K562 (cell line): ENCODE data around the gene PACSIN1. TPM values are rescaled to one million over a fixed set of nuclear protein-coding genes. Genes with fewer than 3 reads are reported as not detected.

Experiments used
- ARID1B ChIP-seq: fragments of 450-650 bp; IDR thresholded peaks from 2 replicates; pipeline ENCODE4 v1.6.1; 2016; ENCODE audit warnings: antibody characterized with exemption, mild to moderate bottlenecking, inconsistent platforms
- FOXM1 ChIP-seq, 2 experiments: fragments of 450-650 bp in 1 of 2; sonication (generic) in 1 of 2; formaldehyde crosslinking in 1 of 2; IDR thresholded peaks; 2 replicates each; pipeline versions ENCODE4 v1.6.1 to v1.9.0; 2017 to 2022; ENCODE audit warnings: low read depth in 2 of 2, mild to moderate bottlenecking in 2 of 2, missing genetic modification reagents in 1 of 2, moderate library complexity in 1 of 2
- HNRNPH1 ChIP-seq: fragments of 200-400 bp; formaldehyde crosslinking; optimal IDR thresholded peaks from 2 replicates; pipeline ENCODE3; 2017; ENCODE audit warnings: low read depth, mild to moderate bottlenecking, low read length, moderate library complexity
- IFI16 ChIP-seq: fragments of 250-450 bp; sonication (Bioruptor Pico); IDR thresholded peaks from 2 replicates; pipeline ENCODE4 v2.1.2; 2022; ENCODE audit warnings: mild to moderate bottlenecking, inconsistent platforms
- MGA ChIP-seq: fragments of 450-650 bp; IDR thresholded peaks from 2 replicates; pipeline ENCODE4 v1.6.1; 2016; ENCODE audit warnings: mild to moderate bottlenecking, moderate library complexity
- NFATC3 ChIP-seq: fragments of 450-650 bp; IDR thresholded peaks from 2 replicates; pipeline ENCODE4 v1.6.1; 2017; ENCODE audit warnings: mild to moderate bottlenecking
- PCBP2 ChIP-seq: fragments of 200-400 bp; formaldehyde crosslinking; IDR thresholded peaks from 2 replicates; pipeline ENCODE4 v1.6.1; 2018; ENCODE audit warnings: low read length, low read depth, mild to moderate bottlenecking, moderate library complexity; ENCODE audit not compliant: poor library complexity, severe bottlenecking
- SOX6 ChIP-seq: fragments of 450-650 bp; IDR thresholded peaks from 2 replicates; pipeline ENCODE4 v1.6.1; 2014; ENCODE audit warnings: mild to moderate bottlenecking
- SP1 ChIP-seq: sonication (generic); formaldehyde crosslinking; IDR thresholded peaks from 2 replicates; pipeline ENCODE4 v1.8.1; 2022; ENCODE audit warnings: mild to moderate bottlenecking, missing genetic modification reagents
- TCF3 ChIP-seq: sonication (generic); formaldehyde crosslinking; IDR thresholded peaks from 2 replicates; pipeline ENCODE4 v1.4.0; 2020; ENCODE audit warnings: mild to moderate bottlenecking, missing genetic modification reagents
- THAP7 ChIP-seq: fragments of 250-450 bp; sonication (Bioruptor Pico); IDR thresholded peaks from 2 replicates; pipeline ENCODE4 v1.5.0; 2021
- polyA plus RNA-seq, 8 experiments: library from polyadenylated mRNA; depleted of rRNA in 4 of 8; stranded (reverse) in 5 of 8; unstranded in 3 of 8; fragments of >200 nt; fragmentation: Nextera tagmentation in 2 of 8; fragmentation: Illumina TruSeq in 1 of 8; extraction: Ambion mirVana in 2 of 8; extraction: Trizol in 1 of 8; gene quantifications; 2 replicates each; pipeline versions ENCODE4 v1.2.1 to v1.2.3, GENCODE V29; 2011 to 2014; ENCODE audit warnings: inconsistent platforms in 1 of 8, missing spikeins in 1 of 8
- total RNA-seq, 7 experiments: library from RNA; depleted of rRNA in 6 of 7; stranded (reverse); fragments of >200 nt in 6 of 7; fragmentation: Illumina TruSeq in 2 of 7; extraction: Trizol in 2 of 7; gene quantifications; 2 replicates each; pipeline versions ENCODE4 v1.2.1 to v1.2.3, GENCODE V29; 2011 to 2021; ENCODE audit warnings: low replicate concordance in 1 of 7

Gene PACSIN1
- total and polyA plus RNA-seq, 9 of the 15 experiments (the other 6 are each of a cell fraction or from before 2014, with no cell fraction given), result 0.01 to 1.7 (median 0.45) TPM

GRCh38 chr6:34425498-34426410, 40.1 kb upstream of the PACSIN1 start, which contains the start of gene RPS10 (continued):
- TF ChIP-seq SOX6 (peak; percentile 64), FOXM1 (IDR thresholded peaks at IDR 0.05; ENCODE audit: low read depth) (no peak), FOXM1 (CRISPR knock-in tag; IDR thresholded peaks at IDR 0.05; ENCODE audit: low read depth) (peak; percentile 58), MGA (peak; percentile 39; the same call in 1 of the 2 replicates), ARID1B (peak; percentile 45; the same call in 1 of the 2 replicates), PCBP2 (no peak), HNRNPH1 (no peak), SP1 (CRISPR knock-in tag) (peak; percentile 89), NFATC3 (0 out of 2 replicates have a peak, but pooled peaks have one; percentile 27), THAP7 (CRISPR knock-in tag) (0 out of 2 replicates have a peak, but pooled peaks have one; percentile 30), TCF3 (CRISPR knock-in tag) (no peak; the same call in 1 of the 2 replicates), IFI16 (no peak)
